ENCODE data around the gene ZNF74.

The ZNF74 gene

GRCh38 chr22:20433191-20433590, 39.2 kb downstream of the ZNF74 start:
- DNase-seq (ENCODE audit: low spot score): no peak

GRCh38 chr22:20433686-20434241, 39.8 kb downstream of the ZNF74 start:
- no peak for DNase-seq (ENCODE audit: low spot score)

- no peak for DNase-seq (ENCODE audit: low spot score)
Observed at GRCh38 chr22:20434264-20434751, 40.4 kb downstream of the ZNF74 start.

- DNase-seq (ENCODE audit: low spot score): no peak
Observed at GRCh38 chr22:20434773-20435172, 40.8 kb downstream of the ZNF74 start.

GRCh38 chr22:20435436-20436306, 41.7 kb downstream of the ZNF74 start:
- DNase-seq (ENCODE audit: low spot score): no peak

- no peak for DNase-seq (ENCODE audit: low spot score)
Observed at GRCh38 chr22:20436307-20436767, 42.4 kb downstream of the ZNF74 start.

GRCh38 chr22:20436768-20437612, 43.0 kb downstream of the ZNF74 start:
- no peak for DNase-seq (ENCODE audit: low spot score)

GRCh38 chr22:20437613-20438426, 43.9 kb downstream of the ZNF74 start, which contains the start of gene SCARF2:
Gene SCARF2 (minus strand): TSS chr22:20437825. CDS start chr22:20437754, 71 bp downstream.
- DNase-seq (ENCODE audit: low spot score): no peak

- no peak for DNase-seq (ENCODE audit: low spot score)
Observed at GRCh38 chr22:20438427-20438677, 44.4 kb downstream of the ZNF74 start.

- DNase-seq (ENCODE audit: low spot score): no peak
Observed at GRCh38 chr22:20438678-20439492, 44.9 kb downstream of the ZNF74 start.

GRCh38 chr22:20439556-20439927, 45.6 kb downstream of the ZNF74 start:
- no peak for DNase-seq (ENCODE audit: low spot score)

GRCh38 chr22:20439928-20440575, 46.1 kb downstream of the ZNF74 start:
- DNase-seq (ENCODE audit: low spot score): no peak

GRCh38 chr22:20440637-20441591, 47.0 kb downstream of the ZNF74 start:
- DNase-seq (ENCODE audit: low spot score): no peak

- no peak for DNase-seq (ENCODE audit: low spot score)
Observed at GRCh38 chr22:20441631-20442484, 47.9 kb downstream of the ZNF74 start.

GRCh38 chr22:20442485-20443284, 48.7 kb downstream of the ZNF74 start:
- DNase-seq (ENCODE audit: low spot score): no peak

- no peak for DNase-seq (ENCODE audit: low spot score)
Observed at GRCh38 chr22:20444325-20444724, 50.4 kb downstream of the ZNF74 start.

- no peak for DNase-seq (ENCODE audit: low spot score)
Observed at GRCh38 chr22:20446383-20446970, 52.5 kb downstream of the ZNF74 start.
